Fibroblast of villous mesenchyme (primary cell): ENCODE measurements around the gene MKLN1. TPM values are rescaled to one million over a fixed set of nuclear protein-coding genes. Genes with fewer than 3 reads are reported as not detected.

Source experiments
- DNase-seq: peaks from one replicate; pipeline ENCODE4 v3.0.0-alpha.2; 2010; ENCODE audit warnings: low read depth
- H3K4me3 ChIP-seq: 2 replicates; pipeline ENCODE4 v1.5.1; 2011; ENCODE audit warnings: low read depth, mild to moderate bottlenecking, low read length
- total RNA-seq: library from RNA; depleted of rRNA; stranded (reverse); fragments of >200 nt; gene quantifications from 2 replicates; pipeline ENCODE4 v1.2.3, GENCODE V29; 2012
- TF ChIP-seq, protein P1 (sequence below): IDR thresholded peaks from 2 replicates; pipeline ENCODE4 v1.5.1; 2012; ENCODE audit warnings: low read depth, mild to moderate bottlenecking, low read length; ENCODE audit not compliant: insufficient read depth

The MKLN1 gene
- 44.1 and 72.5 TPM in 2 replicates for total RNA-seq

DNA sequence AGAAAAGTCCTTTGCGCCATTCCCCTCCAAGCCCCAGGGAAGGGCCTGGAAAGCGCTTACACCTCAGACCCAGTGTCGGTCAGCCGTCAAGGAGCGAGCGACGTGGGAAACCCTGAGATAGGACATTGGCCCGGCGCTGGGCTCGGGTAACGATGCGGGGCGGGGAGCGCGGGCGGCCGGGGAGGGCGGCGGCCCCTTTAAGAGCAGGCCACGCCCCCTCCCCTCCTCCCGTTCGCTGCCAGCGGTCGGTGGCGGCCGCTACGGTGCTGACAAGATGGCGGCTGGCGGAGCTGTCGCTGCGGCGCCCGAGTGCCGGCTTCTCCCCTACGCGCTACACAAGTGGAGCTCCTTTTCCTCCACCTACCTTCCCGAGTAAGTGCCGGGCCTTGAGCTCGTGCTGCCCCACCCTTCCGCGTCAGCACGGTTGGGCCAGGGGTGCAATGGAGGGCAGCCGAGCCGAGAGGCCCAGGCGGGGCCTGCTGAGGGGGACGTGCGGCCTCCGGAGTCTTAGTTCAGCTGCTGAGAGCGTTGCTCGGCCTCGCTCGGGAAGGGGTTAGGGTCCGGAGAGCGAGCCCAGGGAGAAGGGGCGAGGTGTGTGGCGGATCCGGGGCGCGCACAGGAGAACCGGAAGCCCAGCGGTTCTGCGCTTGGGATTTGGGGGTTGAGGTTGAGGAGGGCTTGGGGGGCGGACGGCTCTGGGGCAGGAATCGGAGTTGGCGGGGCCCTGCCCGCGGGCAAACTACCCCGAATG is at the start of gene MKLN1:
TSS of gene MKLN1 (plus strand) at position 251 of the 751 bp plus-strand sequence. CDS start at position 275, 24 bp downstream.
- TF ChIP-seq, protein P1, sequence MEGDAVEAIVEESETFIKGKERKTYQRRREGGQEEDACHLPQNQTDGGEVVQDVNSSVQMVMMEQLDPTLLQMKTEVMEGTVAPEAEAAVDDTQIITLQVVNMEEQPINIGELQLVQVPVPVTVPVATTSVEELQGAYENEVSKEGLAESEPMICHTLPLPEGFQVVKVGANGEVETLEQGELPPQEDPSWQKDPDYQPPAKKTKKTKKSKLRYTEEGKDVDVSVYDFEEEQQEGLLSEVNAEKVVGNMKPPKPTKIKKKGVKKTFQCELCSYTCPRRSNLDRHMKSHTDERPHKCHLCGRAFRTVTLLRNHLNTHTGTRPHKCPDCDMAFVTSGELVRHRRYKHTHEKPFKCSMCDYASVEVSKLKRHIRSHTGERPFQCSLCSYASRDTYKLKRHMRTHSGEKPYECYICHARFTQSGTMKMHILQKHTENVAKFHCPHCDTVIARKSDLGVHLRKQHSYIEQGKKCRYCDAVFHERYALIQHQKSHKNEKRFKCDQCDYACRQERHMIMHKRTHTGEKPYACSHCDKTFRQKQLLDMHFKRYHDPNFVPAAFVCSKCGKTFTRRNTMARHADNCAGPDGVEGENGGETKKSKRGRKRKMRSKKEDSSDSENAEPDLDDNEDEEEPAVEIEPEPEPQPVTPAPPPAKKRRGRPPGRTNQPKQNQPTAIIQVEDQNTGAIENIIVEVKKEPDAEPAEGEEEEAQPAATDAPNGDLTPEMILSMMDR, result no peak
- H3K4me3 ChIP-seq, result peak within 1 kb of the TSS; percentile 91
- DNase-seq, result peak; percentile 92

DNA sequence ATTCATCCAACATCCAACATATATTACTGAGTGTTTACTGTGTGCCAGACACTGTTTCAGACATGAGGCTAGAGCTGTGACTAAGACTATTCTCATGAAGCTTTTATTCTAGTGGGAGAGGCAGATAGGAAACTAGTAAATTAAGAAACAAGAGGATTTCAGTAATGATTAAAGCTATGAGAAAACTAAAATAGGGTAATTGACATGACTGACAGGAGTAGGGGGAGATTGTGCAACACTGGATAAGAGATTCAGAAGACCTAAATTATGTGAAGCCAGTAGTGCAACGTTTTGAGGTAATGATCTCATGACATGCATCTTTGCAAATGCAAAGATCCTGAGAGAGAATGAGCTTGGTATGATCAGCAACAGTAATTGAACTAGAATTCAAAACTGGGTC is 48.6 kb upstream of the MKLN1 start:
- no peak for DNase-seq
- H3K4me3 ChIP-seq, result no peak overlapping the region
- TF ChIP-seq, protein P1, result no peak

DNA sequence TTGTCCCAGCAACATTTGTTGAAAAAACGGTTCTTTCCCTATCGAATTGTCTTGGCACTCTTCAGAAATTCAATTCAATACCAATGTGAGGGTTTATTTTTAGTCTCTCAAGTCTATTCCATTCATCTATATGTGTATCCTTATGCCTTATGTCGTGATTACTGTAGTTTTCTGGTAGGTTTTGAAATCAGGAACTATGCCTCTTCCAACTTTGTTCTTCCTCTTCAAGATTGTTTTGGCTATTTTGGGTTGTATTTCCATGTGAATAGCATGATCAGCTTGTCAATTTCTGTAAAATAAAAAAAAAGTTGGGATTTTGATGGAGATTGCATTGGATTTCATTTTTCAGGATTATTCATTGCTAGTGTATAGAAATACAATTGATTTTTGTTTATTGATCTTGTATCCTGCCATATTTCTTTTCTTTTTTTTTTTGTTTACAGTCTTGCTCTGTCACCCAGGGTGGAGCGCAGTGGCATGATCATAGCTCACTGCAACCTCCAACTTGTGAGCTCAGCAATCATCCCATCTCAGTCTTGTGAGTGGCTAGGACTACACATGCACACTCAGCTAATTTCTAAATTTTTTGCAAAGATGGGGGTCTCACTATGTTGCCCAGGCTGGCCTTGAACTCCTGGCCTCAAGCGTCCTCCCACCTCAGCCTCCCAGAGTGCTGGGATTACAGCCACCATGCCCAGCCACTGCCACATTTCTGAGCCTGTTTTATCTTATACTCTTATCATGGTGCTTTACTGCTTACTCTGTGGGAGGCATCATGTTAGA is 46.2 kb upstream of the MKLN1 start:
- DNase-seq, result no peak
- TF ChIP-seq, protein P1, result no peak
- H3K4me3 ChIP-seq, result no peak overlapping the region

DNA sequence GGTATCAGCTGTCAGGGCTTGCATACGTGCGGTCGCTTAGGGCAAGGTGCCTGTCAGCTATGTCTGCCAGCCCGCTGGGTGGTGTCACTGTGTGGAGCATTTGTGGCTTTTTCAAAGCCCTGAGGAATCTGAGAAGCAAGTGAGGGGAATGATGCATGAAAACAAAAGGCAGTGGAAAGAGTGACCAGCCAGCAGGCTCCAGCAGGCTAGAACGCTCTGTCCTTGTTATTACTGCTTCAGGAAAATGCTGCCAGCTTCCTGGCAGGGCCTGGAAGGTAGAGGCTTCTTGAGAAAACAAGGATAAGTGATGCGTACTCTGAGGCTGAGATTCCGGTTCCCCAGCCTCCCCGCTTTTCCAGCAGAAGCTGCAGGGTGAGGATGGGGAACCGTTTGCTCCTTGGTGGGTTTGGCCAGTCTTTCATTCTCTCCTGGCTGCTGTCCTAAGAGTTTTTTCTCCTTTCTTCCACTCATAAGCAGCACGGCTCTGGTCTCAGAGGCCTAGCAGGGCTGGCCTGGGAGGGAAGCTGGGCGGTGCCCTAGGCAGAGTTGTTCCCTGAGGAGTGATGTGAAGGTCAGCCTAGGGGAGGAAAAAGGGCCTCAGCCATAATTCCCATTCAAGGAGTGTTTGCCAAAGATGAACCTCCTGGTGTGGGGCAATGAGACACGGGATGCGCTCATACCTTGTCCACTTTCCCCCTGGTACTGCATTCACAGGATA is 42.8 kb upstream of the MKLN1 start:
- DNase-seq, result no peak
- TF ChIP-seq, protein P1, result no peak
- H3K4me3 ChIP-seq, result no peak overlapping the region

DNA sequence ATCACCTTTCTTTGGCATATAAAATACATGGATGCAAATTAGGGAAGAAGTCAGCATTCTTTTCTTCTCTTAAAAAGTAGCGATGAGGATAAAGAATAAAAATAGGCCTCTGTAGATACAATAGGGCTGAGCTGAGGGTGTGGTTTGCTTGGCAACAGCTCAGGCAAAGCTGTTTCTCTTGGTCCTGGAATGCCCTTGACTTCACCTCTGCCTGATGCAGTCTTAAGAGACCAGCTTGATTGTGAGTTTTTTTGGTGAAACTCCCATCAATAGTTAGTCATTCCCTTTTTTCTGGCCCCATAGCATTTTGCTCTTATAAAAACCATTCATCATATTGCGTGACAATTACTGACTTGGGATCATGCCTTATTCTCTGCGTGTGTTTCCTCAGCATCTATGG is 42.1 kb upstream of the MKLN1 start:
- no peak for DNase-seq
- TF ChIP-seq, protein P1, result no peak

DNA sequence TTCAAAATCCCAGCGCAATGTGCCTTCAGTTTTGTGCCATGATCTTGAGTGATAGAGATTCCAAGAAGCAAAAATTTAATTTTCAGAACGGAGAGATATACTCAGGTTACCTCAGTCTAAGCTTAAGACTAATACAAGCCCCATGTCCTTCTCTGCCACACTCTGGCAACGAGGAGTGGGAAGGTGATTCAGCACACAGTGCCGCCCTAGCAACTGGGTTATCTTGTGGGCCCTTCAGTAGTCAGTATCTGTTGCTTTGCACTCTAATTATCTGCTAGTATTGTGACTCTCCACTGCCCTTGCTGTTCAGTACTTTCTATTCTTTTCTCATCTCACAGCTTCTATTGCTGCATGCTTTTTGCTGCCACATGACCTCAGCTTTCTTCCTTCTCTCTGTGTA is 39.2 kb upstream of the MKLN1 start:
- TF ChIP-seq, protein P1, result no peak
- no peak for DNase-seq

More for the DNA sequence above, 42.1 kb upstream of the MKLN1 start:
- H3K4me3 ChIP-seq, result no peak overlapping the region

More for the DNA sequence above, 39.2 kb upstream of the MKLN1 start:
- no peak overlapping the region for H3K4me3 ChIP-seq
